Measurements from ENCODE around the gene CFAP92.

The CFAP92 gene

GRCh38 chr3:129040039-129040336 is 46.1 kb upstream of the CFAP92 start:
- no peak for TF ChIP-seq ZFP3 (CRISPR knock-in tag; IDR thresholded peaks at IDR 0.05)
- TF ChIP-seq ARNTL (CRISPR knock-in tag; IDR thresholded peaks at IDR 0.05; ENCODE audit: borderline replicate concordance, low read depth), result no peak
- no peak for TF ChIP-seq SNAI2 (CRISPR knock-in tag; IDR thresholded peaks at IDR 0.05)
- no peak for TF ChIP-seq POU6F1 (CRISPR knock-in tag; IDR thresholded peaks at IDR 0.05; ENCODE audit: borderline replicate concordance, low read depth)
- TF ChIP-seq ZNF70 (CRISPR knock-in tag; IDR thresholded peaks at IDR 0.05), result no peak
- TF ChIP-seq CSDC2 (CRISPR knock-in tag; IDR thresholded peaks at IDR 0.05), result no peak
- TF ChIP-seq RARB (CRISPR knock-in tag; IDR thresholded peaks at IDR 0.05), result no peak
- no peak for TF ChIP-seq GLIS3 (CRISPR knock-in tag; IDR thresholded peaks at IDR 0.05)
- TF ChIP-seq BACH2 (CRISPR knock-in tag; IDR thresholded peaks at IDR 0.05; ENCODE audit: borderline replicate concordance), result no peak
- TF ChIP-seq CSRNP3 (CRISPR knock-in tag; IDR thresholded peaks at IDR 0.05), result no peak
- no peak for TF ChIP-seq PPARA (CRISPR knock-in tag; IDR thresholded peaks at IDR 0.05; ENCODE audit: borderline replicate concordance)
- no peak for TF ChIP-seq ISL1 (CRISPR knock-in tag; IDR thresholded peaks at IDR 0.05)
- TF ChIP-seq ZFP30 (CRISPR knock-in tag; IDR thresholded peaks at IDR 0.05), result no peak
- no peak for TF ChIP-seq ESRRG (CRISPR knock-in tag; IDR thresholded peaks at IDR 0.05)
- no peak for ATAC-seq

- ATAC-seq, result peak; percentile 57
- TF ChIP-seq CSRNP3 (CRISPR knock-in tag; IDR thresholded peaks at IDR 0.05) (no peak), ARNTL (CRISPR knock-in tag; IDR thresholded peaks at IDR 0.05; ENCODE audit: borderline replicate concordance, low read depth) (no peak), ZFP3 (CRISPR knock-in tag; IDR thresholded peaks at IDR 0.05) (no peak), ZNF70 (CRISPR knock-in tag; IDR thresholded peaks at IDR 0.05) (no peak), ZC3H10 (CRISPR knock-in tag; IDR thresholded peaks at IDR 0.05) (no peak), ZFP30 (CRISPR knock-in tag; IDR thresholded peaks at IDR 0.05) (no peak), POU6F1 (CRISPR knock-in tag; IDR thresholded peaks at IDR 0.05; ENCODE audit: borderline replicate concordance, low read depth) (no peak), TCF4 (CRISPR knock-in tag; IDR thresholded peaks at IDR 0.05; ENCODE audit: borderline replicate concordance) (no peak), TSHZ2 (CRISPR knock-in tag; IDR thresholded peaks at IDR 0.05) (no peak), RARB (CRISPR knock-in tag; IDR thresholded peaks at IDR 0.05) (no peak), PPARA (CRISPR knock-in tag; IDR thresholded peaks at IDR 0.05; ENCODE audit: borderline replicate concordance) (no peak), ZNF8 (CRISPR knock-in tag; IDR thresholded peaks at IDR 0.05) (no peak), SNAI2 (CRISPR knock-in tag; IDR thresholded peaks at IDR 0.05) (no peak), CSDC2 (CRISPR knock-in tag; IDR thresholded peaks at IDR 0.05) (no peak), GLIS3 (CRISPR knock-in tag; IDR thresholded peaks at IDR 0.05) (no peak), CREB5 (CRISPR knock-in tag; IDR thresholded peaks at IDR 0.05; ENCODE audit: low read depth) (no peak), ESRRG (CRISPR knock-in tag; IDR thresholded peaks at IDR 0.05) (no peak), PATZ1 (CRISPR knock-in tag; IDR thresholded peaks at IDR 0.05; ENCODE audit: borderline replicate concordance) (no peak), OSR1 (CRISPR knock-in tag; IDR thresholded peaks at IDR 0.05) (no peak)
These were observed 45.6 kb upstream of the CFAP92 start for GRCh38 chr3:129039271-129040038.
